ENCODE measurements around the gene AIG1.

GRCh38 chr6:143115728-143116127 is 55.0 kb downstream of the AIG1 start:
- TF ChIP-seq EZH2 (IDR thresholded peaks at IDR 0.05; ENCODE audit: borderline replicate concordance, low read length) = no peak
- TF ChIP-seq CTCF (IDR thresholded peaks at IDR 0.05; ENCODE audit: low read length) = no peak

All from OCI-LY1 (cell line).